ENCODE data around the gene CLDN12.
"Not testable (repeated sequence)": the region's sequence is repeated elsewhere in the genome, so short reads cannot be mapped to it uniquely, and the experiment has no call there.

Gene CLDN12

DNA sequence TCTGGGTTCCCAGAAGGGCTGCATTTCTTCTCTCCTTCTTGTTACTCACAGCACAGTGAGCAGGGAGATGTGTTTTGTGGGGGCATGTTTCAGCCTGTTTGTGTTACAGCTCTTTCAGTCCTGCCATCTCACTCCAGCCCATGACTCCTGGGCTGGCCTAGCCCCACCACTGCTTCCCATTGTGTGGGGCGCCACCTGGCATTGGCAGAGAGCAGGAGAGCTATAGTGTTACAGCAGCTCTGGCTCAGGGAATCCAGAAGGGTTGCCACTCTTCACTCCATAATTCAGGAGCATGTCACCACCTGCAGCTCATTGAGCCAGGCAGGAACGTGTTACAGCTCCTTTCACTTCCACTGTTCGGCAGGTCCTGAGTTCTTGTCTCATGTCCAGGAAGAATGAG, 30.0 kb downstream of the CLDN12 start:
- no peak for DNase-seq (ENCODE audit: low read depth)

DNA sequence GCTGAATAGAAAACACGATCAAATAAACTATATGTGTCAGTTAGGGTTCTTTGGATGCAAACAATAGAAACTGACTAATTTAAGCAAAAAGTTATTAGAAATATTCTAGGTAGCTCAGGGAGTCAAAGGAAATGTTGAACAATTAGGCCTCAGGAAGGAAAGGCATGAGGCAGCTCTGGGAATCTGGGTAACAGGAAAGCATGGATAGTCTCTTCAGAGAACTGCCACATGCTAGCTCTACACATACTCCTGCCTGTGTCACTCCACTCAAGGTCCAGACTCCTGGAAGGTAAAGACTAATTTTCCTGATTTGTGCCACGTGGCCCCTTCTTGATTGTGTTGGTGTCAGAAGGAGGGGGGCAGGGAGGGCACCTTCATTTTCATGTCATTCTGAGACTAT, 42.4 kb downstream of the CLDN12 start:
- no peak for DNase-seq (ENCODE audit: low read depth)

DNA sequence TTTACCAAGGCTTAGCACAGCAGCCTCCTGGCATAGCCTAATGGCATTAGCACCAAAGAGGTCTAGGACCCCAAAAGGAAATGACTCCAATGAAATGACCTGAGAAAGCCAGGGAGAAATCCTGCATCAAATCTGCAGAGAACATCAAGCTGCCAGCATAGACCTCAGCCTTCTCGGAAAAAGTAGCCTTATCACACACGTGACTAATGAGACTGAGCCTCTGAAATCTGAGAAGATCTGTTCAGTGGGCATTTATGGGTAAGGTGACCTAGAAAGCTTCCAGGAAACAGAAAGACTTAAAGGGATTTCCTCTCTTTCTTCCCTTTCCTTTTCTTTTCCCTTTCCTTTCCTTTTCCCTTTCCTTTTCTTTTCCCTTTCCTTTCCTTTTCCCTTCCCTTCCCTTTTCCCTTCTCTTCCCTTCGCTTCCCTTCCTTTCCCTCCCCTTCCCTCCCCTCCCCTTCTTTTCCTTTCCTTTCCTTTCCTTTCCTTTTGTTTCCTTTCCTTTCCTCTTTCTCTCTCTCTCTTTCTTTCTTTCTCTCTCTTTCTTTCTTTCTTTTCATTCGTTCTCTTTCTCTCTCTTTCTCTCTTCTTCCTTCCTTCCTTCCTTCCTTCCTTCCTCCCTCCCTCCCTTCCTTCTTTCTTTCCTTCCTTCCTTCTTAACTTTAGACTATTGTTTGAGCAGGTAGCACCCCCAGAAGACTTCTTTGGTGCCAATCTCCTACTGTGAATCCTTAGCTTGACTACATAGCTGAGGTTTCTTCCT, 43.1 kb downstream of the CLDN12 start:
- no peak for DNase-seq (ENCODE audit: low read depth)

DNA sequence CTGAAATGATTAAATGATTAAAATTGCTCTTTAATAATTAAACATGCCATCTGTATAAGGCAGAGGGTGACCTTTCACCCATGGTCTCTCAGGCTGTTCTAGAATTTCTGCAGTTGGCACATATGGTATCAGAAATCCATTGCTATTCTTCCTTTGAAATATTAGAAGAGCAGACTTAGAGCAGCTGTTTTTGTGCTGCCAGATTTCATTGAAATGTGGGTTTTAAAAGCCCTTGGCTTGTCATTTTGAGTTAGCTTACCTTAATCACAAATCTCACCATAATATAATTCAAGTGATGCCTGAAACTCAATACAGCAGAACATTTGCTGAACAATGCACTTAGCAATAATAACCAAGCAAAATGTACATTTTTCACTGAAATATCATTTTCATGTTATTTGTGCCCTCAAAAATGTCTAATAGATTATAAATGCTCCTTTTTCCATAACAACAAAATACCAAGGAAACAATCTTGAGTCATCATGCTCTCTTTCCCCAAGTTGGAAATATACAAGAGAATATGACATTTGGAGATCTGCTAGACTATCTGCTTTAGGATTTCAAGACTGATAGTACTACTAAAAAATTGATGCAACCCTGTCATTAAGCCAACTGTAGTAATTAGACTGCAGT, 50.1 kb downstream of the CLDN12 start:
- DNase-seq (ENCODE audit: low read depth): no peak

DNA sequence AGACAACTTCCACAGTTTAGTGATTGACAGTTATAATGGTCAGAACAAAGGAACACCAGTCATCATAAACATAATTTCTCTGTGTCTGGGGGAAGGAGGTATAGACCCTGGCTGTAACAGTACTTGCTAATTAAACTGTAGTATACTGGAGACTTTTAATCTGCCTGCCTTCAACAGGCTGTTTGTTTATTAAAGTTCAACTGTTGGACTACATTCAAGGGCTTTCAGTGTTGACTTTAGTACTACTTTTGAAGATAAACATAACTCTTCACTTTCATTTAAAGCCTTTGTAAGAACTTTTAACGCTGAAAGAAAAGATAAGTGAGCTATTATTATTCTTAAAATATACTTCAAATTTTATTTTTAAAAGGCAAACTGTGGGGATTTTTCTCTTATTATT, 50.7 kb downstream of the CLDN12 start:
- no peak for DNase-seq (ENCODE audit: low read depth)

DNA sequence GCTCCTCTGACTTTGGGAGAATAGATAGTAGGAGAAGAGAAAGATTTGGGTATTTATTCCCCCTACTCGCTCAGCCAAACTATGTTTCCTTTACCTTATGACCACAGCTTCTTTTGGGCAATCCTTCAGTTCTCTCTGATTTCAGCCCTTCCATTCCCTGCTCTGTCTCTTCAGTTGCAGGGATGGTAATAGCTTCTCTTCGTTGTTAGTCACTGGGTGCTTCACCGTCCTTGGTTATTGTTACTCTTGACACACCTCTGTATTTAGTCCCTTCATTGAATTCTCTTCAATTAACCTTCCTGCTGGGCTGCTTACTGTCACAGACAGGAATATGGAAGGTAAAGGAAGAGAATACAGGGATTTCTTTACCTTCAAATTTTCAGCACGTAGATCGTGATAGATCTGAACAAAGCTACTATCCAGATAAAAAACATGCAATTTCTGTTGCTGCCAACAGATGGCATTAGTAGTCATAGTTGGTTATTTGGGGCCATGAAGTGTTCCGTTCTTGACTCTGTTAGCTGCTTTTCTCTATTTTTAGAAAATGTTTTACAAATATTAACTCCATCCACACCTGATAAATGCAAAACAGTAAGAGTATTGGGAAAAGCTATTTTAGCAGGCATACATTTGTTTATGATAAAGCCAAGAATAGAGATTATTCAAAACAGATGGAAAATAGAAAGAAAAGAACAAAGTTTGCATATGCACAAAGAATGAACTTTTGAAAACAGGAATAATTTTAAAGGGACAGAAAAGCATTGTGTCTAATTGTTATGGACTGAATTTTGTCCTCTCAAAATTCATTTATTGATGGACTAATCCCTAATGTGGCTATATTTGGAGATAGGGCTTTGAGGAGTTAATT, 52.1 kb downstream of the CLDN12 start:
- DNase-seq (ENCODE audit: low read depth): peak; percentile 24

DNA sequence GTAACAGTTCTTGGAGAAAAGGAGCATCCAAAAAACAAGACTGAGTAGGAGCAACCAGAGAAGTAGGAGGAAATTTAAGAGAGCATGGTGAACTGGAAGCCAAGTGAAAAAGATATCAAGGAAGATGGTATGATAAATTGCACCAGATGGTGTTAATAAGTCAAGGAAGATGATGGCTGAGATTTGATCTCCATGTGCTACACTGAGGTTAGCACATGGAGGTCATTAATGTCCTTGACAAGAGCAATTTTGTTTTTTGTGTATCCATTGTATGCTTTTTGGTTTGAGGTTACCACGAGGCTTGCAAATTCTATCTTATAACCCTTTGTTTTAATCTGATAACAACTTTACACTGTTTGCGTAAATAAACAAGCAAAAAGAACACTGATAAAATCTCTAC, 54.8 kb downstream of the CLDN12 start:
- DNase-seq (ENCODE audit: low read depth): no peak

DNA sequence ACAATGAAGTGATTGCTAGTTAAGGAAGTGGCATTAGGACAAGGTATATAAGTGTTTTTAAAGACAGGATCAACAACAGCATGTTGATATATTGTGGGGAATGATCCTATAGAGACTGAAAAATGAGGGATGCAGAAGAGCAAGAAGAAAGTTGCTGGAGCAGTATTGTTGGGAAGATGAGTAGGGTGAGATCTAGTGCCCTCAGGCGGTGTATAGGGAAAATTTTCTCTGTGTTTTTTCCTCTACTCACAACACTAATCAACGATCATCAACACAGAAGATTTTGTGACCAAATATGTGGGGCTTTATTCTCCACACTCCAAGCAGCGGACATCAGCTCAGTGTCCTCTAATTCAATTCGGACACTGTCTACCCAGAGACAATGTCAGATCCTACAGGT, 56.6 kb downstream of the CLDN12 start:
- DNase-seq (ENCODE audit: low read depth): no peak

DNA sequence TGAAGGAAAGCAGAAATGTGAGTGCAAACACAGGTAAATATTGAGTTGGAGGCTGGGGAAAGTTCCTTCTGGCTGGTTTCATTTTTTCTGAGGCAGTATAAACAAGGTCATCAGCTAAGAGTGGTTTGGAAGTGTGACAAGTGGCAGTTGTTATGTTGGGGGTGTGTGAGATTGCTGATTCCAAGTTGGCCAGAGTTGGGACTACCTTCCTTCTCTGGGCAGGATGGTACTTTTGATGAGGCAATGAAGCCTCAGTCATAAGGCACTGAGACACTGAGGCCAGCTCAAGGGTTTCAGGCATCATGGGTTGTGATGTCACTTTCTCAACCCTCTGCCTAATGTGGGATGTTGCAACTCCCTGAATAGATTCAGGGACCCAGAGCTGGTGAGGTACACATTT, 58.0 kb downstream of the CLDN12 start:
- no peak for DNase-seq (ENCODE audit: low read depth)

DNA sequence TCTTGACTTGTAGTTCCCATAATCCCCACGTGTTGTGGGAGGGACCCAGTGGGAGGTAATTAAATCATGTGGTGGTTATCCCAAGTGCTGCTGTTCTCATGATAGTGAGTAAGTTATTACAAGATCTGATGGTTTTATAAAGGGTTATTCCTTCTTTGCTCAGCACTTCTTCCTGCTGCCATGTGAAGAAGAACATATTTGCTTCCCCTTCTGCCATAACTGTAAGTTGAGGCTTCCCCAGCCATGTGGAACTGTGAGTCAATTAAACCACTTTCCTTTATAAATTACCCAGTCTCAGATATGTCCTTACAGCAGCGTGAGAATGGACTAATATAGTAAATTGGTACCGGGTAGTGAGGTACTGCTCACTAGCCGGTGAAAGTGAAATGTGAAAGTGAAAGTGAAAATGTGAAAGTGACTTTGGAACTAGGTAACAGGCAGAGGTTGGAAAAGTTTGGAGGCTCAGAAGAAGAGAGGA, 59.9 kb downstream of the CLDN12 start:
- not testable (repeated sequence) for DNase-seq (ENCODE audit: low read depth)

Data from HS-5 (cell line).